HG03025 (cell line): Measurements from ENCODE around the gene DPF1.

ENCODE experiments used
- ATAC-seq: cut with Tn5 transposase; IDR thresholded peaks from one replicate; pipeline ENCODE4 v1.9.1; 2021; ENCODE audit warnings: mild to moderate bottlenecking, moderate library complexity; ENCODE audit not compliant: unreplicated experiment, low FRiP score

Gene DPF1

GRCh38 chr19:38202504-38202903 lies 21.5 kb downstream of the DPF1 start:
- no peak for ATAC-seq

- ATAC-seq: no peak
Measured at GRCh38 chr19:38201731-38202130, 22.3 kb downstream of the DPF1 start.

GRCh38 chr19:38199340-38199739 lies 24.7 kb downstream of the DPF1 start:
- no peak for ATAC-seq

- ATAC-seq: no peak
Measured at GRCh38 chr19:38197937-38198704, 25.9 kb downstream of the DPF1 start.

GRCh38 chr19:38196948-38197656 lies 26.9 kb downstream of the DPF1 start:
- no peak for ATAC-seq

GRCh38 chr19:38196245-38196837 lies 27.7 kb downstream of the DPF1 start:
- no peak for ATAC-seq

GRCh38 chr19:38195237-38195636 lies 28.8 kb downstream of the DPF1 start:
- no peak for ATAC-seq

- no peak for ATAC-seq
Measured at GRCh38 chr19:38194061-38194701, 29.8 kb downstream of the DPF1 start.

GRCh38 chr19:38193445-38193844 lies 30.6 kb downstream of the DPF1 start:
- no peak for ATAC-seq

- ATAC-seq: no peak
Measured at GRCh38 chr19:38191747-38192146, 32.3 kb downstream of the DPF1 start.

- ATAC-seq: no peak
Measured at GRCh38 chr19:38190793-38191192, 33.2 kb downstream of the DPF1 start.

GRCh38 chr19:38190061-38190460 lies 34.0 kb downstream of the DPF1 start:
- ATAC-seq: no peak

GRCh38 chr19:38185562-38185961 lies 38.5 kb downstream of the DPF1 start:
- no peak for ATAC-seq

GRCh38 chr19:38184815-38185214 lies 39.2 kb downstream of the DPF1 start:
- ATAC-seq: no peak

GRCh38 chr19:38183251-38183897 lies 40.6 kb downstream of the DPF1 start:
- ATAC-seq: no peak

GRCh38 chr19:38182536-38183210 lies 41.3 kb downstream of the DPF1 start:
- ATAC-seq: no peak

- ATAC-seq: no peak
Measured at GRCh38 chr19:38180071-38180470, 44.0 kb downstream of the DPF1 start.

- no peak for ATAC-seq
Measured at GRCh38 chr19:38175422-38175821, 48.6 kb downstream of the DPF1 start.

- no peak for ATAC-seq
Measured at GRCh38 chr19:38173291-38174041, 50.6 kb downstream of the DPF1 start.
